ENCODE results near the gene MEGF6. TPM values are rescaled to one million over a fixed set of nuclear protein-coding genes. Genes with fewer than 3 reads are reported as not detected.

The MEGF6 gene
- total RNA-seq, 1 donor: 2.2 TPM

DNA sequence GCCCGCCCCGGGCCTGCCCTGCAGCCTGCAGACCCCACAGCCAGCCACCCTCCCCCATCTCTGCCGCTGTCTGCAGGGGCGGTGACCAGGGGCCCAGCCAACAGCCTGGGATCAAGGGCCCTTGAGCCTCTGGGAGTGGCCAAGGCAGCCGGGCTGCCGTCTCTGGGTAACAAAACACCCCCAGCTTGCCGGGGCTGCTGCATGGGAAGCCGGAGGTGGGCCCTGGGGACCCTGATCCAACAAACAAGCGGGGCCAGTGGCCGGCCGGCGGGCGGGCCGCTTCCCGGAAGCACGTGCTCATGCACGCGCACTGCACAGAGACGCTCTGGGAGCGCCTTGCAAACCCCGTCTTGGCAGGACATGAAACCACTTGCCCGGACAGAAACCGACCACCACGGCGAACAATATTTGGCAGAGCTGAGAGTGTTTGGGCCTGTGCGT lies 13.2 kb downstream of the MEGF6 start:
- DNase-seq (ENCODE audit: low read depth): no peak
- no peak overlapping the region for H3K4me3 ChIP-seq (ENCODE audit: low read depth, low read length)
- TF ChIP-seq, protein P1, sequence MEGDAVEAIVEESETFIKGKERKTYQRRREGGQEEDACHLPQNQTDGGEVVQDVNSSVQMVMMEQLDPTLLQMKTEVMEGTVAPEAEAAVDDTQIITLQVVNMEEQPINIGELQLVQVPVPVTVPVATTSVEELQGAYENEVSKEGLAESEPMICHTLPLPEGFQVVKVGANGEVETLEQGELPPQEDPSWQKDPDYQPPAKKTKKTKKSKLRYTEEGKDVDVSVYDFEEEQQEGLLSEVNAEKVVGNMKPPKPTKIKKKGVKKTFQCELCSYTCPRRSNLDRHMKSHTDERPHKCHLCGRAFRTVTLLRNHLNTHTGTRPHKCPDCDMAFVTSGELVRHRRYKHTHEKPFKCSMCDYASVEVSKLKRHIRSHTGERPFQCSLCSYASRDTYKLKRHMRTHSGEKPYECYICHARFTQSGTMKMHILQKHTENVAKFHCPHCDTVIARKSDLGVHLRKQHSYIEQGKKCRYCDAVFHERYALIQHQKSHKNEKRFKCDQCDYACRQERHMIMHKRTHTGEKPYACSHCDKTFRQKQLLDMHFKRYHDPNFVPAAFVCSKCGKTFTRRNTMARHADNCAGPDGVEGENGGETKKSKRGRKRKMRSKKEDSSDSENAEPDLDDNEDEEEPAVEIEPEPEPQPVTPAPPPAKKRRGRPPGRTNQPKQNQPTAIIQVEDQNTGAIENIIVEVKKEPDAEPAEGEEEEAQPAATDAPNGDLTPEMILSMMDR (IDR thresholded peaks at IDR 0.05; ENCODE audit: insufficient read depth, low read depth, low read length): no peak

- H3K4me3 ChIP-seq (ENCODE audit: low read depth, low read length): no peak overlapping the region
- TF ChIP-seq, protein P1 (IDR thresholded peaks at IDR 0.05; ENCODE audit: insufficient read depth, low read depth, low read length): no peak
- DNase-seq (ENCODE audit: low read depth): no peak
Measured at GRCh38 chr1:3597599-3597964, 13.7 kb downstream of the MEGF6 start.

GRCh38 chr1:3596663-3597598 lies 14.4 kb downstream of the MEGF6 start:
- H3K4me3 ChIP-seq (ENCODE audit: low read depth, low read length): no peak overlapping the region
- DNase-seq (ENCODE audit: low read depth): no peak
- TF ChIP-seq, protein P1 (IDR thresholded peaks at IDR 0.05; ENCODE audit: insufficient read depth, low read depth, low read length): no peak

DNA sequence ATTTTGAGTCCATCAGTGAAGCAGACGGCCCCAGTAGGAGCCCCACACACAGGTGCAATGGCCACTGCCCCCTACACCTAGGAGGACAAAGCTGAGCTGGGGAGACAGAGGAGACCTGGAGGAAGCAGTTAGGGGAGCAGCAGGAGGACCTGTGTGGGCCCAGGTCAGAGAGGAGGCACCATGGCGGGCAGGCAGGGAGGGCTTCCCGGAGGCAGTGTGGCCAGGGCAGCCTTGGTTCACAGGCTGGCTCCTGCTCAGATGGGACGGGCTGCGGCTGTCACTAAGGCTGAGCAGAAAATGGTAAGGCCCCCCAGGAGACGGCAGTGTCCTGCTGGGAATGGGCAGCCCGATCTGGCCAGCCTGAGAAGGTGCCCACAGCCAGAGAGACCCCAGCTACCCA lies 15.4 kb downstream of the MEGF6 start:
- no peak overlapping the region for H3K4me3 ChIP-seq (ENCODE audit: low read depth, low read length)
- DNase-seq (ENCODE audit: low read depth): no peak

GRCh38 chr1:3594706-3595377 lies 16.5 kb downstream of the MEGF6 start:
- DNase-seq (ENCODE audit: low read depth): no peak
- TF ChIP-seq, protein P1 (IDR thresholded peaks at IDR 0.05; ENCODE audit: insufficient read depth, low read depth, low read length): no peak

More for the DNA sequence above, 15.4 kb downstream of the MEGF6 start:
- TF ChIP-seq, protein P1 (IDR thresholded peaks at IDR 0.05; ENCODE audit: insufficient read depth, low read depth, low read length): no peak

DNA sequence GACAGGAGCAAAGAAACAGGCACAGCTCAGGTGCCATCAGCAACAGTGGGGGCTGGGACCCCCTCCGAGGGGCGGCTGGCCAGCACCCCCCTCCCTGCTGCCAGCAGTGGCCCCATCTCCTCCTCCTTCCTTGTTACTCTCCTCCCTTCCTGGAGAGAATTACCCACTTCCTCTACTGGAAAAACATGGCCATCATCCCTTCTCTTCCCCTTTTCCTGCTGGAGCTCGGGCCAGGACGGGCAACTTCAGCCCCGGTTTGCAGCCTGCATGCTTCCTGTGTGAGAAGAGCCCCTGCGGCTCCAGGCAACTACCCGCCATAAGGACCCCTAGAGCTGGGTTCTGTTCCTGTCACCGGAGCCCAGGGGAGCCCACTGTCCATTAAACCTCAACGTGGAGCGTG lies 17.6 kb downstream of the MEGF6 start:
- TF ChIP-seq, protein P1 (IDR thresholded peaks at IDR 0.05; ENCODE audit: insufficient read depth, low read depth, low read length): no peak
- no peak for DNase-seq (ENCODE audit: low read depth)
- no peak overlapping the region for H3K4me3 ChIP-seq (ENCODE audit: low read depth, low read length)

More at GRCh38 chr1:3594706-3595377, 16.5 kb downstream of the MEGF6 start:
- no peak overlapping the region for H3K4me3 ChIP-seq (ENCODE audit: low read depth, low read length)
